Raji (cell line): ENCODE data around the gene DIO3.

ENCODE experiments used
- POLR2A ChIP-seq: IDR thresholded peaks from 2 replicates; pipeline ENCODE4 v1.6.1; 2011; ENCODE audit warnings: low read depth, low read length, control low read depth; ENCODE audit not compliant: insufficient read depth

DIO3 gene

DNA sequence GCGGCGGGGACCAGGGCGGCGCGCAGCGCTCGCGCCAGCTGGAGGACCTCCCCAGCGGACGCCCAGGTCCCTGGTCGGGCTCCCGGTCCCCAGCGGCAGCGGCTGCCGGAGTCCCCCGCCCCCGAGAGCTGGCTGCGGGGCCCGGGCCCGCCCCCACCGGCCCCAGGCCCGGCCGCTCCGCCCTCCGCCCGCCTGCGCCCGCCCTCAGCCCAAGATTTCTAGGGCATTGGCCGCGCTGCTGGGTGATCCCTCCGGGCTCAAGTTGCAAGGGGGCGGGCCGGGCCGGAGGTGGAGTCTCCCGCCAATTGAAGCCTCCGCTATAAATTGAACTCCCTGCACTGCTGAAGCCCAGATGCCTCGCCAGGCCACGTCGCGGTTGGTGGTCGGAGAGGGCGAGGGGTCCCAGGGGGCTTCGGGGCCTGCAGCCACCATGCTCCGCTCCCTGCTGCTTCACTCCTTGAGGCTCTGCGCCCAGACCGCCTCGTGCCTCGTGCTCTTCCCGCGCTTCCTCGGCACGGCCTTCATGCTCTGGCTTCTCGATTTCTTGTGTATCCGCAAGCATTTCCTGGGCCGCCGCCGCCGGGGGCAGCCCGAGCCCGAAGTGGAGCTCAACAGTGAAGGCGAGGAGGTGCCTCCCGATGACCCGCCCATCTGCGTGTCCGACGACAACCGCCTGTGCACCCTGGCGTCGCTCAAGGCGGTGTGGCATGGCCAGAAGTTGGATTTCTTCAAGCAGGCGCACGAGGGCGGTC, at the start of gene DIO3:
Gene DIO3 (plus strand): TSS at position 351 of the 752 bp plus-strand sequence.
- no peak for TF ChIP-seq POLR2A

DNA sequence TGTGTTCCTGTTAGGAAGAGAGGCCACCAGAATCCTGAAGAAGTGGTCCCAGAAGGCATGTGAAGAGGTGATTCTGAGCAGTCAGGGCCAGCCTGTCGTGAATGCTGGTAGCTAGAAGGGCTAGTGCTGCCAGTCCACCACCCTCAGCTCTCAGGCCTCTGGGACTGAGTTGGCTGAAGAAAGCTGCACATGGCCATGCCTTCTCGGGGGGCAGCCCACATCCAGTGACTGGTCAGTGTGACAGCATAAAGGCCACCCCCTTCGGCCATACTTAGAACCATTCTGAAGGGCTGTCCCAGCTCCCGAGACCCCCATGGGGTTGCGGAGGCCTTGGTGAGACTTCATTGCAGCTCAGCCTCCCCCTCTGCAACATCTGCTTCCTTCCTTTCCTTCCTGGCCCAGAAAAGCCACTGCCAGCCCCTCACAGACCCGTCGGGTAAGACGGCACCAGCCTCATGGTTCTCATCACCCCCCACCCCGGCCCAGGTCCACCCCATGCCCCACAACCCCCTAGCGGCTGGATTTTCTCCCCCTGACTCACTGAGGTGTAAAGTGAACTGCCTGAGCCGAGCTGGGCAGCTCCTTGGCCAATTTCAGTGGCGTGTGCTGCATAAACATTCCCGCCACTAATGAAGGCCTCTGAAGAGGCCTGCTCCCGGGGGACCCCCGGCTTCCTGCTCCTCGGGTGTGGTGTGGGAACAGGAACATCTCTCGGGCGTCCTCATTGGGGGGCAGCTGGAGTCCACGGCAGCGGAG, 49.5 kb upstream of the DIO3 start:
- TF ChIP-seq POLR2A: no peak

DNA sequence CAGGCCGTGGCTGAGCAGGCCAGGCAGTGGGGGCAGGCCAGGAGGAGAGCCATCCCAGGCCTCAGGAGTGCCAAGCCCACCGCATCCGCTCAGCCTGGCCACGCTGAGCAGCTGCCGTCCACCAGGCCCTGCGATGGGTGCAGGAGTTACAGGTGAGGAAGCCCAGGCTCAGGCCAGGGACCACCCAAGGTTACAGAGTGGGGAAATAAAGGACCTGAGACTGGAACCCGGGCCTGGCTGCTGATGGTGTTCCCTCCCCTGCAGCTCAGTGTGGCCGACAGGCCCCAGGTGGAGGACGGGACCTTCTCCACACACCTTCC, 49.0 kb upstream of the DIO3 start:
- no peak for TF ChIP-seq POLR2A

DNA sequence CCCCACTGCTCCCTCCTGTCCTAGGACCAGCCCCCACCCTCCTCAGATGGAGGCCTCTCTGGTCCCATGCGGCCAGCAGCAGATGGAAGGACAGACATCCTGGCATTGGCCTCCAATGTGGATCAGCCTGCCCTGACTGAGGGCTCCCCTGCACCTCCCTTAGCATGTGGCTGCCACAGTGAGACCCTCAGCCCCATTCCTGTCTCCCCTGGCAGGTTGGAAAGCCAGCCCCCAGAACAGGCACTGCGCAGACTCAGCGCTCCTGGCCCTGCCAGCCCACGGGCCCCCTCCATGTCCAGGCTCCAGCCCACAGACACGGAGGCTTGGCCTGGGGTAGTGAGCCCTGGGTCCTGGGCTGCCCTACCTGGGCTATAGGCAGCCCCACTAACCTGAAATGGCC, 47.2 kb upstream of the DIO3 start:
- no peak for TF ChIP-seq POLR2A

DNA sequence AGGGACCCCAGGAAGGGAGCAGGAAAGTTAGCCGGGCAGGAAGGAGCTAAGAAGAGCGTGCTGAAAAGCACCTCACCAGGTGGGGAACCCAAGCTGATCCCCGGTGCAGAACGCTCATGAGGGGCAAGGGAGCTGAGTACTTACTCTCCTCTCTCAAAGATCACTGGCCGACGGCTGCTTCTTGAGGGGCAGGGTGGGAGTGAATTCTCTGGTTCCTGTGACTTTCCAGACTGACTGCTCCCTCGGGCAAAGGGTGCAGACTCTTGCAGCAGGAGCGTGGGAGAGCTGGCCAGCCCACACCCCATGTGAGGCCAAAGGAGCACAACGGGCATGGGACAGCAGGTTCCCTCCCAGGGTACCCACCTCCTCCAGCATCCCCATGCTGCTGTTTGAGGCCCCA, 44.9 kb upstream of the DIO3 start:
- no peak for TF ChIP-seq POLR2A

DNA sequence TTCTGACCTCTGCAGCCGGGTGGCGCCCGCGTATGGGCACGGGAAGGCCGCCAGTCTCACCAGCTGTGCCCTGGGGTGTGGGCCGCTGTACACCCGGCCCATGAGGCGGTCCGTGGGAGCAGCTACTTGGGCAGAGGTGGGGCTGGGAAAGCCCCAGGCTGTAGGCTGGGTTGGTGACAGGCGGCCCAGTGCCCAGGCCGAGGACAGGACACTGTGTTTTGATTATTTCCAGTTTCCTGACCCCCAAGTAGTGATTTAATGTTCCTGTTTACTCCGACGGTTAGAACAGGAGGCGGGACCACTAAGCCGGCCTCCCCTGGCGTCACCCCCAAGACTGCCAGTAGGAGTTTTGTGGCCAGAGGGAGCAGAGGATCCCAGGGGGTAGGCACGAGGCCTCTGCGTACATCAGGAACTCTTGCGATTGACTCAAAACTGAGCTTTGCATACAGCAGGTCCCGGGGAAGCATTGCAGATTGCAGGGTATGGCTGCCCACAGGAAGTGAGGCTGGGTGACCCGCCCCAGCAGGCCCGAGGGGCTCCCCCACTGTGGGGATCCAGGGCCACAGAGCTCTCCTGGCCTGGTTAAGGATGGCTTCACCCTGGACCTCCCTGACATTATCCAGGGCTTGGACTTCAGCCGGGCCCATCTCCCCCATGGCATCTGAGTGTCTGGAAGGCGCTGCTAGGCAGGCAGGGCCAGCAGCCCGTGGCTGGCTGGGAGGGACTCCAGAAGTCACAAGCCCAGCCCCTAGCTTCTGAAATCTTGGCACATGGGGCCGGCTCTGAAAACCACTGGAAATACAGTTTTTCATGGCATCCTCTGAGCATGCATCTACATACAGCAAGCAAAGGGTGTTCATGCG, 42.5 kb upstream of the DIO3 start:
- TF ChIP-seq POLR2A: no peak

DNA sequence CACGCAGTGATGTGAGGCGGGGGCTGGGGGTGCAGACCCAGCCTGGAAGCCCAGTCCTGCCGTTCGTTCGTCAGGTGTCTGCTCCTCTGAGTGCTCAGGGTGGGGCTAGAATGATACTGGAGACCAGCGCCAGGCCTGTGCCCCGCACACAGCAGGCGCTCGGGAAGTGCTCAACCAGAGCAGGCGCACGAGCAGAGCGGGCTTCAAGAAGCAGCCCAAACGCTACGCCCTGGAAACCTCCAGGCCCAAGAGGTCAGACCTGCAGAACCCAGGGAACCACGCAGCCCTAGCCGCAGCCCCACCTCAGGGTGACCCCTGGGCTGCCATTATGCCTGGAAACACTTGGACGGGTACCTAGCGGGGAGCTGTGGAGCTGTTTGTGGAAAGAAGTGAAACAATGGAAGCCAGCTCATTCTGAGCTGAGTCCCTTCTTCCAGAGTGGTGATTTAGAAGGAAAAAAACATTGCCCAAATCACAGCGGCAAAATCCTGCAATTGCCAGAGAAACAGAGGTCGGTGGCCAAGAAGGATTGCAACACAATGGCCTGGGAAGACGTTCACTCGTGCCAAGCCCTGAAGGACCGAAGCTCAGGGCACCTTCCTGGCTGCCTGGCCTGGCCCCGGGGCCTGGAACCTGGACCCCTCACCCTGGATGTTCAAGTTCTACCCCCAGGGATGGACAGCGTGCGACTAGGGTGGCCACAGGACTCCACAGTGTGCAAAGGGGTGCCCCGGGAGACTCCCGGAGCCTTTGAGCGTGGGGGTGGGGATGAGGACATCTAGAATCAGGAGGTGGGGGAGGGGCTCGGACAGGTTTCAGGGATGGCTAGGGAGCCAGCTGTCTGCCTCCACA, 40.4 kb upstream of the DIO3 start:
- no peak for TF ChIP-seq POLR2A

DNA sequence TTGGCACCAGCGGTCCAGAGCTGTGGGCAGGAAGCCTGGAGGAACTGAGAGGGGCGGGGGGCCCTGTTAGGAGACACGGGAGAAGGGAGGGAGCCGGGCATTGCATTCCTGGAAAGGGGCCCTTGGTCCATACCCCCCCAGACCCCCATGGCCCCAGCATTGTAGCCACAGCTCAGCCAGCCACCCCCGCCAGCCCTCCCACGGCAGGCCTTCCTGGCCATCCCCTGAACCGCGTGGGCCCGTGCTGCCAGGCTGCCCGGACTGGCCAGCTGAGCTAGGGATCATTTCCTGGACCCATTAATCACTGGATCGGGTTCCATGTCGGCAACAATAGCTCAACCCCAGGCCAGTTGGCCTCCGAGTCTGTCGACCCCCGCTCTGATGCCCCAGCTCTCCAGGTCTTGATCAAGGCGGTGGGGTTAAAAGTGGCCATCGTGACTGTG, 39.8 kb upstream of the DIO3 start:
- TF ChIP-seq POLR2A: no peak

DNA sequence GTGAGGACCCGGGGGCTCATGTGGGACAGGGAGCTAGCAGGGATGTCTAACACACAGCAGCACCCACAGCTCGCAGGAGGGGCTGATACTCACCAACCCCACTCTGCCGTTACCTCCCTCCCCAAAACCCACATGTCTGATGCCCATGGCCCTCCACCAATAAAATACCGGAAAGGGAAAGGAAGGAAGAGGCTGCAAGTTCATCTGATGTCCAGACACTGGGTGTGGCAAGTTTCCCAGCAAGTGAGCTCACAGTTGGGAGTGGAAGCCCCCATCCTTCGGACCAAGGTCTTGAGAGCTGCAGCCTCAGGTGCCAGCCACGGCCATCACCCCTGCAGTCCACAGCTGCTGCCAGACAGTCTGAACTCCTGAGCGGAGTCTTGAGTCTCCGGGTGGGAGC, 39.3 kb upstream of the DIO3 start:
- no peak for TF ChIP-seq POLR2A

DNA sequence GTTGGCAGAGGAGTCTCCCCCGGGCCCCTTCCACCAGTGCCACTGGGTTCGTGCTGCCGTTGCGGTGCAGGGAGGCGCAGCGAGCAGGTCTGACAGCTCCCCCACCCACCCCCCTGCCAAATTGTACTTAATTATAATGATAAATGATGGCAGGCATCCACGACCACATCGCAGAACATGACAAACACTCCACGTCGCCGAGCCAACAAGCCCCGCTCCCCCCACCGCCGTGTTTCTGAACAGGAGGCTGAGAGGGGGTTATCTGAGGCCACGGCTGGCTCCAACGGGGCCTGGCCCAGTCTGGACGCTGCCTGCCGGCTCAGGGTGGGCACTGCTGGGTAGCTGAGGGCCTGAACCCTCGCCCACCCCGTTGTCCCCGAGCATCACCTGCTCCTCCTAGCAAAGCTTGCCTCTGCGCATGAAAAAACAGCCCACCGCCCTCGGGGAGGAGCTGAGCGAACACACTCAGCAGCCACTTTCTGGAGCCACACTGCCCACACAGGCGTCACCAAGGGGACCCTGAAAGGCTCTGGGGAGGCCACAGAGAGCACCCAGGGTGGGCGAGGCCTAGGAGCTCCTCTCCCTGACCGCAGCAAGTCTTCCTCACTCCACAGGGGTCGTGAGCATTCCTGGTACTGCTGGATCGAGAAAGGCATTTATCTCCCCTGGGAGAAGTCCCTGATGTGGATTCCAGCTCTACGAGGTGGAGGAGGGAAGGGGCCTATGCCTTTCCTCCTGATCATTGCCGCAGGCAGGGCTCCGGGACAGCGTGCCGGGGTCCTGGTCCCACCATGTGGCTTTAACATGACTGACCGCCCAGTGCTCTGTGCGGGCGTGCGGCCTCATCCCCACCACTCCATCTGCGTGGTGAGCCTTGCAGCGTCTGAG, 35.4 kb upstream of the DIO3 start:
- TF ChIP-seq POLR2A: no peak

DNA sequence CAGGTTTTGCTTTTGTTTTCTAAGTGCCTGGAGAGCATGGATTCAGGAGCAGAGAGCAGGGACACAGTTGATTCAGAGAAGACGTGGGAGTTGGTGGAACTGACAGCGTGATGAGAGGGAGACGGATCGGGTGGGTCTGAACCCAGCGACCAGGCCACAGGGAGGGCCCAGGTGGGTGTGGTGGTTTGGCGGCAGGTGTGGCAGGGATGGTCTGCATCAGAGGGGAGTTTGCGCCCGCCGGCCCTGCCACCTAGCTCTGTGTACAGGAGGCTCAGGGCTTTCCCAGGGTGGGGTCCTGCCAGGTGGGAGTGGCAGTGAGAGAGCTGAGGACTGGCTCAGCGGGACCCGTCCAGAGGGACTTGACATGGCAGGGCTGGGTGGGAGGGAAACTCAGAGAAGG, 33.3 kb upstream of the DIO3 start:
- TF ChIP-seq POLR2A: no peak

DNA sequence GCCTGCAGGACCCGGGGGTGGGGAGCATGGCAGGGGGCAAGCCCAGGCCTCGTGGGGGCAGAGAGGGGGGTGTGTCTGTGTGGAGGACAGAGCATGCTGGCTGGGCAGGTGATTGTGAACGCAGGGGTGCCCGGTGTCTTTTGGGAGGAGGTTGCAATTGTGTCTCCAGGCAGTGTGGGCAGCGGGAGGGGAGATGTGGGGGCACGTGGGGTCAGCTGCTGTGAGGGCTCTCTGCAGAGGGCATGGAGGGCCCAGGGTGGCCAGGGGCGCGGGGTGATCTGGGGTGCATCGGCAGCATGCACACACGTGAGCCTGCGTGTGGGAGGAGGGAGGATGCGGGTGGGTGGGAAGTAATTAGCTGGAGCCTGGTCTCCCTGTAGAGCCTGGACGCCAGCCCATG, 32.2 kb upstream of the DIO3 start:
- TF ChIP-seq POLR2A: no peak

DNA sequence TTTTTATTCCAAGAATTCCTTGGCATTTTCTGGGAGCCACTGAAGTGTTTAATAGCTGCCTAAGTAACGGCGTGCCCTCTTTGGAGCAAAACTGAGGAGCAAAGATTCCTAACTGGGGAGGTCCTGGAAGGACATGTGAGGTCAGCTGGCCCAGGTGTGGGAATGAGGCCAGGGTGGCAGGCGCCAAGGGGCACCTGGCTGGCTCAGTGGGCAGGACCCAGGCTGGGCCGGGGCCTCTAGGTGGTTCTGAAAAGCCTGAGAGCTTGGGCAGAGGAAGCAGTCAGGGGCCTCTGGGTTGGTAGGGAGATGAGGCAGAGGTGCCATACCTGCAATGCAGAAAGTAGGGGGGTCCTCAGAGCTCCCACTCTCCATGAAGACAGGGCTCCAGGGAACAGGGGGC, 27.1 kb upstream of the DIO3 start:
- no peak for TF ChIP-seq POLR2A

DNA sequence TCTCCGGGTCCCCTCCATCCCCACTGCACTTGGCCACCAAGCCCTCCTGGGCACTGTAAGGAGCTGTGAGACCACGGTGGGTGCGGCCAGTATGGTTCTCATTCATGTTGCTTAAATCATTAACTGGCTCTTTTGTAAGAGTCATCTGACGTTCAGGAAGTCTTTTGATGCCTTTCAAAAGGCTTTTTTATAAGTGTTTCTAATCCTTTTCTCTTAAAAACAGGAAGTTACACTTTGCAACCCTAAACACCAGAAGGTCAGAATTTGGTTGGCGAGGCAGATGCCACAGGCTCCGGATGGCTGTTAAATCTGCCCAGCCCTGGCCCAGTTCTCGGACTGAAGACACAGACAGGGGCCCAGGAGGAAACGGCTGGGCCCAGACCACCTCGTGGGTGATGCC, 26.1 kb upstream of the DIO3 start:
- TF ChIP-seq POLR2A: no peak
